Neural cell (in vitro differentiated cells): ENCODE data around the gene DUSP22. TPM values are rescaled to one million over a fixed set of nuclear protein-coding genes. Genes with fewer than 3 reads are reported as not detected.

Experiments used
- H2AFZ ChIP-seq: fragments of 200-600, 300-800 bp; sonication (generic), shearing (Covaris generic); 2 replicates; pipeline ENCODE4 v1.6.0; 2014; ENCODE audit warnings: low read depth, mild to moderate bottlenecking, antibody characterized with exemption, low read length, moderate library complexity
- H3F3A ChIP-seq: fragments of 200-600 bp; shearing (Covaris generic); 2 replicates; pipeline ENCODE4 v1.6.1; 2016; ENCODE audit warnings: mild to moderate bottlenecking, moderate library complexity, mixed read lengths, antibody characterized with exemption, low read length; ENCODE audit not compliant: insufficient read depth, poor library complexity, severe bottlenecking
- H3K27ac ChIP-seq: fragments of 200-600, 300-800 bp; sonication (generic), shearing (Covaris generic); 2 replicates; pipeline ENCODE4 v1.5.1; 2014; ENCODE audit warnings: mild to moderate bottlenecking, low read length, moderate library complexity
- H3K27me3 ChIP-seq: fragments of 300-800, 200-600 bp; sonication (generic), shearing (Covaris generic); 2 replicates; pipeline ENCODE4 v1.6.0; 2014; ENCODE audit warnings: mild to moderate bottlenecking, low read depth, low read length, moderate library complexity; ENCODE audit not compliant: insufficient read depth
- H3K36me3 ChIP-seq: fragments of 300-800, 200-600 bp; sonication (generic), shearing (Covaris generic); 2 replicates; pipeline ENCODE4 v1.5.1; 2014; ENCODE audit warnings: mild to moderate bottlenecking, antibody characterized with exemption, low read length, moderate library complexity; ENCODE audit not compliant: insufficient read depth
- H3K4me2 ChIP-seq: fragments of 300-800, 200-600 bp; sonication (generic), shearing (Covaris generic); 2 replicates; pipeline ENCODE4 v1.6.0; 2014; ENCODE audit warnings: mild to moderate bottlenecking, low read length
- H3K4me3 ChIP-seq: fragments of 300-800, 200-600 bp; sonication (generic), shearing (Covaris generic); 2 replicates; pipeline ENCODE4 v1.5.1; 2014; ENCODE audit warnings: mild to moderate bottlenecking, low read length, moderate library complexity
- H3K79me2 ChIP-seq: fragments of 200-600 bp; shearing (Covaris generic); replicated peaks from 2 replicates; pipeline ENCODE4 v1.6.0; 2014; ENCODE audit warnings: mild to moderate bottlenecking, low read length, moderate library complexity; ENCODE audit not compliant: insufficient read depth
- H3K9ac ChIP-seq: fragments of 300-800, 200-600 bp; sonication (generic), shearing (Covaris generic); 2 replicates; pipeline ENCODE4 v1.6.1; 2016; ENCODE audit warnings: mild to moderate bottlenecking, low read length, mixed read lengths
- H3K9me2 ChIP-seq: fragments of 200-600 bp; shearing (Covaris generic); 2 replicates; pipeline ENCODE4 v1.6.1; 2016; ENCODE audit warnings: mild to moderate bottlenecking, low read length, mixed read lengths; ENCODE audit not compliant: insufficient read depth
- H3K9me3 ChIP-seq: fragments of 200-600, 300-800 bp; sonication (generic), shearing (Covaris generic); 2 replicates; pipeline ENCODE4 v1.6.1; 2016; ENCODE audit warnings: mild to moderate bottlenecking, mixed run types, low read length, moderate library complexity, mixed read lengths
- H4K20me1 ChIP-seq: fragments of 200-600 bp; shearing (Covaris generic); 2 replicates; pipeline ENCODE4 v1.6.1; 2016; ENCODE audit warnings: mild to moderate bottlenecking, mixed run types; ENCODE audit not compliant: insufficient read depth
- EP300 ChIP-seq: fragments of 450-650 bp; conservative IDR thresholded peaks from 2 replicates; pipeline ENCODE4 v1.6.1; 2014; ENCODE audit warnings: antibody characterized with exemption, mild to moderate bottlenecking, moderate library complexity; ENCODE audit not compliant: poor library complexity, severe bottlenecking
- EZH2 ChIP-seq: fragments of 200-600, 300-800 bp; shearing (Covaris generic), sonication (generic); IDR thresholded peaks from 2 replicates; pipeline ENCODE4 v1.6.1; 2014; ENCODE audit warnings: antibody characterized with exemption, low read length, borderline replicate concordance, mild to moderate bottlenecking; ENCODE audit not compliant: insufficient read depth, poor library complexity, severe bottlenecking
- MXI1 ChIP-seq: fragments of 450-650 bp; conservative IDR thresholded peaks from 2 replicates; pipeline ENCODE4 v1.6.1; 2014; ENCODE audit warnings: antibody characterized with exemption, mild to moderate bottlenecking; ENCODE audit not compliant: poor library complexity, severe bottlenecking
- POLR2AphosphoS5 ChIP-seq: IDR thresholded peaks from 2 replicates; pipeline ENCODE4 v1.6.1; 2012
- RAD21 ChIP-seq: fragments of 450-650 bp; conservative IDR thresholded peaks from 2 replicates; pipeline ENCODE4 v1.6.1; 2014; ENCODE audit warnings: antibody characterized with exemption, mild to moderate bottlenecking, moderate library complexity
- SMC3 ChIP-seq: fragments of 450-650 bp; conservative IDR thresholded peaks from 2 replicates; pipeline ENCODE4 v1.6.1; 2014; ENCODE audit warnings: antibody characterized with exemption, mild to moderate bottlenecking, moderate library complexity; ENCODE audit not compliant: poor library complexity
- TAF1 ChIP-seq: IDR thresholded peaks from 2 replicates; pipeline ENCODE4 v1.6.1; 2012; ENCODE audit warnings: low read depth
- polyA plus RNA-seq: library from polyadenylated mRNA; depleted of rRNA; stranded (reverse); fragments of >200 nt; gene quantifications from 2 replicates; pipeline ENCODE4 v1.2.3, GENCODE V29; 2014
- TF ChIP-seq, protein P1 (sequence below): fragments of 450-650 bp; IDR thresholded peaks from 2 replicates; pipeline ENCODE4 v1.5.1; 2014; ENCODE audit warnings: antibody characterized with exemption, mild to moderate bottlenecking, moderate library complexity; ENCODE audit not compliant: poor library complexity, severe bottlenecking
- TF ChIP-seq, protein P2 (sequence below): IDR thresholded peaks from 2 replicates; pipeline ENCODE4 v1.6.1; 2012; ENCODE audit warnings: borderline replicate concordance

Gene DUSP22
- polyA plus RNA-seq, 1 donor from 2014 or later: 24.9 TPM

DNA sequence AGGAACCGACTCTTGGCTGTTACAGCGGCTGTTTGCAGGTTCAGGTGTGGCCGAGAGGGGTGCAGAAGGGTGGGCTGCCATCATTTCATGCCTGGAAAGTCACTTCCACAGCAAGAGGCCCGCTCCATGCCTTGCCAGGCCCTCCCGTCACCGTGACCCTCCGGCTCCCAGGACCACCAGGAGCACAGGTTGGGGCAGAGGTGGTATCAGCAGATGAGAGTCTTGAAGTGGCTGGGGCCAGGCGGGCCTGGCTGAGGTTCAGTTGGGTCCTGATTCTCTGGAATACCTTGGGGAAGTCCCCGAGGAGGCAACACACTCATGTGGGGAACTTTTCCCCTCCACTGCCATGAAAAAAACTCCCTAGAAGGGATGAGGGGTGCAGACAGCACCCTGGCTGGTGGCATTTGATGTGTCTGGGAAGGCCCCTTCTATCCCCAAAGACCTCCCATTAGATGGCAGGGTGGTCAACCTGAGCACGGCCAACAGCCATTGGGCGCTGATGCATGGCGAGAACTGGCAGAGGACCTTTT is 65.0 kb downstream of the DUSP22 start:
- no peaks in the 10 kb centered on the region for H3K36me3 ChIP-seq
- no peaks in the 10 kb centered on the region for H4K20me1 ChIP-seq
- H3K79me2 ChIP-seq: no peaks in the 10 kb centered on the region
- H3K4me3 ChIP-seq: no peak overlapping the region
- no peaks in the 10 kb centered on the region for H3K9me3 ChIP-seq
- no peak overlapping the region for H2AFZ ChIP-seq
- H3K9me2 ChIP-seq: no peaks in the 10 kb centered on the region
- H3K27ac ChIP-seq: no peak overlapping the region
- no peaks in the 10 kb centered on the region for H3K27me3 ChIP-seq
- no peaks in the 10 kb centered on the region for H3F3A ChIP-seq
- TF ChIP-seq SMC3: no peak
- no peak for TF ChIP-seq EP300
- TF ChIP-seq, protein P1, sequence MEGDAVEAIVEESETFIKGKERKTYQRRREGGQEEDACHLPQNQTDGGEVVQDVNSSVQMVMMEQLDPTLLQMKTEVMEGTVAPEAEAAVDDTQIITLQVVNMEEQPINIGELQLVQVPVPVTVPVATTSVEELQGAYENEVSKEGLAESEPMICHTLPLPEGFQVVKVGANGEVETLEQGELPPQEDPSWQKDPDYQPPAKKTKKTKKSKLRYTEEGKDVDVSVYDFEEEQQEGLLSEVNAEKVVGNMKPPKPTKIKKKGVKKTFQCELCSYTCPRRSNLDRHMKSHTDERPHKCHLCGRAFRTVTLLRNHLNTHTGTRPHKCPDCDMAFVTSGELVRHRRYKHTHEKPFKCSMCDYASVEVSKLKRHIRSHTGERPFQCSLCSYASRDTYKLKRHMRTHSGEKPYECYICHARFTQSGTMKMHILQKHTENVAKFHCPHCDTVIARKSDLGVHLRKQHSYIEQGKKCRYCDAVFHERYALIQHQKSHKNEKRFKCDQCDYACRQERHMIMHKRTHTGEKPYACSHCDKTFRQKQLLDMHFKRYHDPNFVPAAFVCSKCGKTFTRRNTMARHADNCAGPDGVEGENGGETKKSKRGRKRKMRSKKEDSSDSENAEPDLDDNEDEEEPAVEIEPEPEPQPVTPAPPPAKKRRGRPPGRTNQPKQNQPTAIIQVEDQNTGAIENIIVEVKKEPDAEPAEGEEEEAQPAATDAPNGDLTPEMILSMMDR: no peak
- no peak for TF ChIP-seq MXI1
- TF ChIP-seq EZH2: no peak
- no peak for TF ChIP-seq POLR2AphosphoS5
- no peak for TF ChIP-seq RAD21
- TF ChIP-seq, protein P2, sequence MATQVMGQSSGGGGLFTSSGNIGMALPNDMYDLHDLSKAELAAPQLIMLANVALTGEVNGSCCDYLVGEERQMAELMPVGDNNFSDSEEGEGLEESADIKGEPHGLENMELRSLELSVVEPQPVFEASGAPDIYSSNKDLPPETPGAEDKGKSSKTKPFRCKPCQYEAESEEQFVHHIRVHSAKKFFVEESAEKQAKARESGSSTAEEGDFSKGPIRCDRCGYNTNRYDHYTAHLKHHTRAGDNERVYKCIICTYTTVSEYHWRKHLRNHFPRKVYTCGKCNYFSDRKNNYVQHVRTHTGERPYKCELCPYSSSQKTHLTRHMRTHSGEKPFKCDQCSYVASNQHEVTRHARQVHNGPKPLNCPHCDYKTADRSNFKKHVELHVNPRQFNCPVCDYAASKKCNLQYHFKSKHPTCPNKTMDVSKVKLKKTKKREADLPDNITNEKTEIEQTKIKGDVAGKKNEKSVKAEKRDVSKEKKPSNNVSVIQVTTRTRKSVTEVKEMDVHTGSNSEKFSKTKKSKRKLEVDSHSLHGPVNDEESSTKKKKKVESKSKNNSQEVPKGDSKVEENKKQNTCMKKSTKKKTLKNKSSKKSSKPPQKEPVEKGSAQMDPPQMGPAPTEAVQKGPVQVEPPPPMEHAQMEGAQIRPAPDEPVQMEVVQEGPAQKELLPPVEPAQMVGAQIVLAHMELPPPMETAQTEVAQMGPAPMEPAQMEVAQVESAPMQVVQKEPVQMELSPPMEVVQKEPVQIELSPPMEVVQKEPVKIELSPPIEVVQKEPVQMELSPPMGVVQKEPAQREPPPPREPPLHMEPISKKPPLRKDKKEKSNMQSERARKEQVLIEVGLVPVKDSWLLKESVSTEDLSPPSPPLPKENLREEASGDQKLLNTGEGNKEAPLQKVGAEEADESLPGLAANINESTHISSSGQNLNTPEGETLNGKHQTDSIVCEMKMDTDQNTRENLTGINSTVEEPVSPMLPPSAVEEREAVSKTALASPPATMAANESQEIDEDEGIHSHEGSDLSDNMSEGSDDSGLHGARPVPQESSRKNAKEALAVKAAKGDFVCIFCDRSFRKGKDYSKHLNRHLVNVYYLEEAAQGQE: no peak
- TF ChIP-seq TAF1: no peak
- no peak overlapping the region for H3K9ac ChIP-seq
- no peak overlapping the region for H3K4me2 ChIP-seq

DNA sequence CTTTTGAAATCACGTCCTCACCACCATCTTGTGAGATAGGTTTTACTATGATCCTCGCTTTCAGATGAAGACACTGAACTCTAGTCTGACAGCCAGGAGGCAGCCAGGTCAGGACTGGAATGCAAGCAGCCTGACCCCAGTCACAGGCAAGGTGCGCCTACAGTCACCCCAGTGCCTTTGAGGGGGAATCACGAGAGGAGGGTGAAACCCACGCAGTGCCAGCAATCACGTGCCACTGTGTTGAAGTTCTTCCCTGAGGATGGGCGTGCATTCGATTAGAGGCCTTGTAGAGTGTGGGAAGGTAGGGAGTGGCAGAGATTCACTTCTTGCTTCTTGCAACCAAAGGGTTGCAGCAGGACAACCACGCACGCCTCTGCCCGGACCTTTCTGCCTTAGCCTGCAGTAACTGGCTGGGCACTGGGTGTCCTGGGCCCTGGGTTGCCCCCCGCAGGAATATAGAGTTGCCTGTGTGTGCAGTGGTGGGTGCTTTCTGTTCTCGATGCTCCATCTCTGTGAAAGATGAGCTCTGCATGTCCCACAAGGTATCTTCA is 65.6 kb downstream of the DUSP22 start:
- H3K36me3 ChIP-seq: no peaks in the 10 kb centered on the region
- no peaks in the 10 kb centered on the region for H3K9me2 ChIP-seq
- TF ChIP-seq SMC3: no peak
- TF ChIP-seq TAF1: no peak
- TF ChIP-seq MXI1: no peak
- TF ChIP-seq, protein P1: no peak
- TF ChIP-seq EP300: no peak
- TF ChIP-seq EZH2: no peak
- TF ChIP-seq, protein P2: no peak
- TF ChIP-seq POLR2AphosphoS5: no peak
- TF ChIP-seq RAD21: no peak
- no peak overlapping the region for H3K27ac ChIP-seq
- no peak overlapping the region for H3K4me3 ChIP-seq
- H3F3A ChIP-seq: no peaks in the 10 kb centered on the region
- no peak overlapping the region for H3K9ac ChIP-seq
- H3K79me2 ChIP-seq: no peaks in the 10 kb centered on the region
- no peaks in the 10 kb centered on the region for H3K9me3 ChIP-seq
- no peaks in the 10 kb centered on the region for H4K20me1 ChIP-seq
- H2AFZ ChIP-seq: no peak overlapping the region
- no peaks in the 10 kb centered on the region for H3K27me3 ChIP-seq
- no peak overlapping the region for H3K4me2 ChIP-seq
